GDM1 (cell line): ENCODE results near the gene GAN.

Experiments
- DNase-seq: peaks from one replicate; lab custom pipeline; 2025; lab: John Stamatoyannopoulos, UW

Gene GAN

DNA sequence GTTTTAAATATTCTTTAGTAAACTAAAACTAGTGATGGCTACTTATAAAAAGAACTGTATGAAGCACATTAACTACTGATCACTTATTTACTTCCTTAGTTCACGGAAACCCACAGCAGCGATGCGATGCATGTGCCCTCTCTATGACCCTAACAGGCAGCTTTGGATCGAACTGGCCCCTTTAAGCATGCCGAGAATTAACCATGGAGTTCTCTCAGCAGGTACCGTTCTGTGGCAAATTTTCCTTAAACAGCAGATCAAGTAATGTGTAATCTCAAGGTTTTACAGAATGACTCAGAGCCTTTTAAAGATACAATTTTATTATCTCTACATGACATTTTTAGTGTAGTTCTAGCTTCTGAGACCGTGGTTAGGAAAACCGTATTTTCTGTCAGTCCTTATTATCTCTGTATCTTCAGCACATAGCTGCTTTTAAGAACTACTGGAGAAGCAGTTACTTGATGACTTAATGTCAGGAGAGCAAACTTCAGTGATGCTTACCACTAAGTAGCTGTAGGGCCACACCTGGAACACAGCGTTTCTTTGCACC is 43.0 kb downstream of the GAN start:
- DNase-seq: no peak

DNA sequence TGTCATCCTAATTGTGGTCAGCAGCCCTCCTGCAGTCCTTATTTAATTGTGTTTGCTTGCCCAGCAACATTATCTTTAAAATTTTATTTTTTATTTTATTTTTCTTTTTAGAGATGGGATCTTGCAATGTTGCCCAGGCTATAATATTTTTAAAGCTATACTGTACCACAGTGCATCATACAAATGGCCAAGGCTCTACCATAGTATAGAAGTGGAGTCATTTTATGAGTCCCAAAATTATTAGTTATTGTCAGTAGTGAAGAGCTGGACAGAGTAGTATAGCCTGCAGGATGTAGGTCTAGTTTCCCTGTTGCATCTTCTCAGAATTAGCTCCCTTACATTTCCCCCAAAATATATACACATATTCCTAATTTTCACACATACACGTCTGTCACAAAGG is 44.1 kb downstream of the GAN start:
- no peak for DNase-seq

DNA sequence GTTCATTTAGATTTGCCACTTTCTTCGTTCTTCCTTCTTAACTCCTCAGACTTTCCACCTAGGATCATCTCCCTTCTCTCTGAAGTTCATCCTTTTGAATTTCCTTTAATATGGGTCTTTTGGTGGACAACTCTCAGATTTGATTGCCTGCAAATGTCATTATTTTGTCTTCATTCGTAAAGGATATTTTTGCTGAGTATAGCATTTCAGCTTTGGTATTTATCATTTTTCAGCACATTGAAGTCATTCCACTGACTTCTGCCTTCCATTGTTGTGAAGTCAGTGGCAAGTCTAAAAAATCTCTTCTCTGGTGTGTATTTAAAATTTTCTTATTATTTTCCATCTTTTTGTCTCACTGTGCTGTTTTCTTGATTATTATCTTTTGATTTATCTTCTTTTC is 45.4 kb downstream of the GAN start:
- DNase-seq: no peak

DNA sequence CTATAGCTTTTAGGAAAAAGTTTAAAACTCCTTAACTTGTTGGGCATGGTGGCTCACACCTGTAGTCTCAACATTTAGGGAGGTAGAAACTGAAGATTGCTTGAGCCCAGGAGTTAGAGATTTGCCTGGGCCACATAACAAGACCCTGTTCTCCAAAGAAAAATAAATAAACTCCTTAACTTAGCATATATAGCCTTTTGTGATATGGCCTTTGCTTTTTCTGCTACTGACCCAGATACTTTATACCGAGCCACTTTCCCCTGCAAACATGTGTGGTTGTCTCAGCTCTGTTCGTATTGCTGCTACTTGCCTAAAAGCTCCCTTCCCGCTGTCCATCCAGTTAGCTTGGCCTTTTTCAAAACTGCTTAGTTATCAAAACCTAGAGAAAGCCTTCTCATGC is 51.0 kb downstream of the GAN start:
- DNase-seq: no peak

DNA sequence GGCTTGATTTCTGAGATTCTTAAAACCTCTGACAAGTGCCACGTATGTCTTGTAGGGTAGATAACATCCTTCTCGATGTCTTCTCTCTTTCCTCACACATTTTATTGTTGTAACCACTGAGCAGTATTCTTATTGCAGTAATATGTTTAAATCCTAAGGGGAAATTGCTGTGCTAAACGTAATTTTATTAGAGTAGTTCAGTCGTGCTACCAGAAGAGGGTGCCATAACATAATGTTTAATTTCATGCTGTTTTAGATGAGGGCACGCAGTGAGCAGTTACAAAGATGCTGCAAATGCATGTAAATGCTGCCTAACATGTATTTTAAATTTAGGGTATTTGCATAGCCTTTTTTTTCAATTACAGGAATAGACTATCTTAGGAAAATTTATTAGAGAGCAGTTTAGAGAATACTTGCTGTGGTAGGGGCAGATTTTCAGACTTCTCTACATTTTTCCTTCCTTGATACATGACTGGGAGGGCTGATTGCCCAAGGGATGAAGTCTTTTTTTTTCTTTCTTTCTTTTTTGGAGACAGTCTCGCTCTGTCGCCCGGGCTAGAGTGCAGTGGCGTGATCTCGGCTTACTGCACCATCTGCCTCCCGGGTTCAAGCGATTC is 51.7 kb downstream of the GAN start:
- no peak for DNase-seq

DNA sequence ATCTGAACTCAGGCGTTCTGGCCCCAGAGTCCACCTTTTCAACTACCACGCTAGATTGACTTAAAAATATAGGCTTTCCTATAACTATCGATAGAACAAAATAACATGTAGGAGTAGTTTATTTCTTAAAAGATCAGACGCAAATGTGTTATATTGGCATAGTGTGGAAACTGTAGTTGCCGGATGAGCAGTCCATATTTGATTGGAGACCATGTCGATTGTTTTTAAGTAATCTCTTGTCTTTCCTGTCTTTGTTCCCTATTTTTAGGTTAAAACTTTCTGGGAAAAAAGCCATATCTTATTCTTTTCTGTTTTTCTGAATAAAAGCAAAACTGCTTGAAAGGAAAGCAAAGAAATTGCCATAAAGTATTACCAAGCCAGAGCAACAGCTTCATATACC is 53.1 kb downstream of the GAN start:
- DNase-seq: no peak

DNA sequence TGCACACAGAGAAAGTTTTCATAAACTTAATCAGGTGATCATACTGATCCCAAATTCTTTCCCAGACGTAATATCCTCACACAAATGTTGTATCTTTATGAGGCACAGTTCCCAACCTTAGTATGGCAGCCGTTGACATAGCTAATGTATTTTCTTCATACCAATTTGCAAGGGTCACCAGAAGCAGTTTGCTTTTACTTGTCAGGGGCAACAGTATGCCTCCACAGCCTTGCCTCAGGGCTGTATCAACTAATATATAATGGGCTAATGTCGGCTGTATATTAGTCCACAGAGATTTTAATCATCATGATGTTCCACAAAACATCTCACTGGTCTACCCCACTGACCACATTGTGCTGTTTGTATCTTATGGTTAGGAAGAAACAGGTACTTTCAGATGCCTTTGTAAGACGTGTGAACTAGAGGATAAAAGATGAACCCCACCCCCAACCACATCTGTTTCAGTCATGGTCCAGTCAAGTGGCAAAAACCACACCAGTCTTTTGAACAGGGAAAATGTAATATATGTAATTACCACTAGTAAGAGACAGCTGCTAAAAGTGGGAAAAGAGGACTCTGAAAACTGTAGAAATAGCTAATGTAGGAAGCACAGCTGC is 55.2 kb downstream of the GAN start:
- no peak for DNase-seq

DNA sequence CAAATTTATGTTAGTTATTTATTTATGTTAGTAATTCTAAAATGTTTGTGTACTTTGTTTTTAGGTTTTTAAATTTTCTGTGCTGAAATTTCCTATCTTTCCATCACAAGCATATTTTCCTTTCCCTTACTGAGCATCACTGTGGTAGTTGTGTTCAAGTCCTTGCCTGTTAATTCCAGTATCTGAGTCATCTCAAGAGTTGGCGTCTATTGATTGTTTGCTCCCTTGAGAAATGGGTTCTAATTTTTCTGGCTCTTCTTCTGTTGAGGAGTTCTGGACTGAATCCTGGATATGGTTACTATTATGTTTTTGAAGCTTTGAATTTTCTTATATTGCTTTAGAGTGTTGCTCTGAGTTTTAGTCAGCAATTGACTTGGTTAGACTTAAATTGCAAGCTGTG is 56.3 kb downstream of the GAN start:
- no peak for DNase-seq

DNA sequence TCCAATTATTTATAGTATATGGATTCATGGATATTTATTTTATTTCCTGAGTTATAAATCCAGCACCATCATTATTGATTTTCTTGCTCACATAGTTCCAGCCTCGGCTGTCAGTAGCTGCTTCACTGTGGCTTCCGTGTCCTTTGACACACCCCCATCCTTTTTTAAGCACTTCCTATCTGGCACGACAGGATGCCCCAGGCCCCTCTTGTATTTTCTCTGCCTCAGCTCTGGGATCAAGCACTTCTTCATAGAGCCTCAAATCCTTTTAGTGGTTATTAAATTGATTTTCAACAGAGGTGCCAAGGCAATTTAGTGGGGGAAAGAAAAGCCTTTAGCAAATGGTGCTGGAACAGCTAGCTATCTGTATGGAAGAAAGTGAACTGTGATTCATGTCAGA is 59.8 kb downstream of the GAN start:
- no peak for DNase-seq

DNA sequence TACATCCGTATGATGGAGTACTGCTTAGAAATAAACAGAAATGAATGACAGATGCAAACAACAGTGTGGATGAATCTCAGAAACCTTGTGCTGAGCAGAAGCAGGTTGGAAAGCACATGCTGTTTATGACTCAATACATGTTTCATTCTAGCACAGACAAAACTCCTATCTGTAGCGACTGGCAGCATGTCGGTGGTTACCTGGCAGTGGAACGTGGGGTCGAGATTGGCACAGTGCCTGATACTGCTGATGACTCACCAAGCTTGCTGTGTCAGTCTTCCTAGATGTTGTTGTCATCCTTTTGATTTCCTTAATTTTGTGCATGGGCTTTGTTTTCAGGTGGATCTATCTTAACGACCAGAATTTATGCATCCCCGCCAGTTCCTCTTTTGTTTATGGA is 62.1 kb downstream of the GAN start:
- no peak for DNase-seq

DNA sequence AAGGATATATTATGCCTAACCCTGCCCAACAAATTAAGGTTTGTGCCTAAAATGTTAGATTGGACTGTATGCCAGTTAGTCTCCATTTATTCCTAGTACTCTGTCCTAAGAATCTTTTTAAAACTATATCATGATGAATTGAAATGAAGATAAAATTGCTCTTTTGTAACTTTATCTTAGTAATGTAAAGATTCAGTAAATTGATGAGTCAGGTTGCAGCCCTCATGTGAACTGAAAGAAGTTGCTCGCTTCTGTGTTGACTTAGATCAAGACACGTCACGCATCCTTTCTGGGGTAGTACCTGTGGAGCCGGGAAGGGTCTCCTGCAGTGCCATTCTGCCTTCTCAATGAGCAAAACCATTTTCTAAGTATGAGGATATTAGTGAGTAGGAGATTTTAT is 63.3 kb downstream of the GAN start:
- DNase-seq: no peak

DNA sequence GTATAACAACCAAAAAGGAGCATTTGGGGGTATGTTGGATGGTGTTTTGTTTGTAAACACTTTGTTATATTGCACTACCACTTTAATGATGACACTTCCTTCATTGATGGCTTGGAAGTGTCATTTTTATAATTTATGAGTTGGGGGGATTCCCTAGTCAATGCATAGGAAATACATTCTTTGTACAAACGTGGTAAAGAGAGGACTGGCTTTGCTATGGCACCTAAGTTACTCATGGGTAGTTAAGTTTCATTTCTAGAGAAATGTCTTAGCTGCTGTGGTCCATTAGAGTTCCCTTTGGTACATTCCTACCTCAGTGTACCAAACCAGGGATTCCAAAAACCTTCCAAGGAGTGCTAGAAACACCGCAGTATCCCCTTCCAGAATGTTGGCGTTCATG is 66.2 kb downstream of the GAN start:
- no peak for DNase-seq

DNA sequence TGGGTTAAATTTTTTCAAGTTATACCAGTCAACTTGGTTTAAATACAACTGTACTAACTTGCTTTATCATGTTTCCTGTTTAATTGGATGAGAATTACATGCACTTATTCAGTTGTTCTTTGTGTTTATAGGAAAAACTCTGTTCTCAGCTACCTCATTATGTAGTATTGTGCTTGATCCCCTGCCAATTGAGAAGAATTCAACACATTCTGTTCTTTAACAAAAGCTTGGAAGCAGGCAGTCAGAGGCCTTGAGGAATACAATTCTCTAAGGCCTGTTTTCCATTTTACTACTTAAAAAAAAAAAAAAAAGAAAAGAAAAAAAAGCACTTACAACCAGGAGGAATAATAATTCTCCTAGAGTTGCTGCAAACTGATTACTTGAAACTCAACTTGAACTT is 69.2 kb downstream of the GAN start:
- no peak for DNase-seq

DNA sequence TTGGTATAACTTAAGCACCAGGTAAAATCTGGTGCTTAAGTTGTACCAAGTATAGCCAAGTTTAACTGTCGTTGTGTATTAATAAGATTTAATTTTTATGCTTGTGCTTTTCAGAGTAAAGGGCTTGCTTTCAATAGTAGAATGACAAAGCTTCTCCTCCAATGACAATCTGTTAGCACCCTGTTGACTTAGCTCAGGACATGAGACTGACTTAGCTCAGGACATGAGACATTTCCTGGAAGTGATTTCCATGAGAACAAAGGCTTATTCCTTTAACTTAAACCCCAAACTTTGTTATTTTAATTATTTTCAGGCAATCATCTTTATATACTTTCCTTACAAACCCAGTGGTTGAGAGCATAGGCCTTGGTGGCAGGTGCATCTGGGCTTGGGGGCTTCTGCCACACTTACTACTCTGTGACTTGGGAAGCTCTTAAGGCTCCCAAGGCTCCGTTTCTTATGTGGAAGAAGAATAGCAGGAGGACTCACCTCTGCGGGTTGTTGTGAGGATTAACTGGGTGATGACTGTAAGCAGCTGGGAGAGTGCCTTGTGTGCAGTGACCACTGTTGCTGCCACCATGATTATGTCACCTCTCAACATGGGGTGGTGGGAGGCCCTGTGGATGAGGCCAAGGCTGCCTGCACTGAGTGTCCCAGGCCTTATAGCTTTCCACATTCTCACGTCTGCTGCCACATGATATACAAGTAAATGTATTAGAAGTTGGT is 70.4 kb downstream of the GAN start:
- no peak for DNase-seq

DNA sequence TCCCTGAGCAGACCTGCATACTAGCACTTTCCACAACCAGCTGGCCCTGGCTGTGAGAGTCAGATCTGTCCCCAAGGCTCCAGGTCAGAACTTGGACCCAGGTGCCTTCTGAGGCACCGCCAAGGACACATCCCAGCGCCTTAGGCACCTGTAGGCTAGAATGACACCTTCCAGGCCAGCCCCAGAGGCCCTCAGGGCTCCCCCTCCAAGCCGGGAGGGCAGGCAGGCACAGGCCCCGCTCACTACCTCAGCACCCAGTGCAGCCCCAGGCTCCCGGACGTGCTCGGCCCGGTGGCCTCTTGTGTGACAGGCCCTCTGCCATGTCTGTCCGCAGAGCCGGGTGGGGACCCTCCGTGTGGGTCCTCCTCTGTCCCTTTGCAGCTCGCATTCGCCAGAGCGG is 73.6 kb downstream of the GAN start:
- DNase-seq: no peak

DNA sequence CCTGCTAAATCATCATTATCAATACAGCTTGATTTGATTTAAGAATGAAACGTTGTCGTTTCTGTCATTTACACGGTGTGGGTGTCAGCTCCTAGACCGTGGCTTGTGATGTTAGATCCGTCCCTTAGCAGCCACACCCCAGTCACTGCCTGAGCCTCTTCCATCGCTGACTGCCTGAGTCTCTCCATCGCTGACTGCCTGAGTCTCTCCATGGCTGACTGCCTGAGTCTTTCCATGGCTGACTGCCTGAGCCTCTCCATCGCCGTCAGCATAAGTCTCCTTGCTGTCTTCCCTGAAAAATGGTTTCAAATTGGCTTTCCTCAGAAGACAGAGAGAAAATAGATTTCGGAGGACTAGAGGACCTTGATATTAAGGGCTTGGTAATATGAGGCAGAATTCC is 76.1 kb downstream of the GAN start:
- no peak for DNase-seq

DNA sequence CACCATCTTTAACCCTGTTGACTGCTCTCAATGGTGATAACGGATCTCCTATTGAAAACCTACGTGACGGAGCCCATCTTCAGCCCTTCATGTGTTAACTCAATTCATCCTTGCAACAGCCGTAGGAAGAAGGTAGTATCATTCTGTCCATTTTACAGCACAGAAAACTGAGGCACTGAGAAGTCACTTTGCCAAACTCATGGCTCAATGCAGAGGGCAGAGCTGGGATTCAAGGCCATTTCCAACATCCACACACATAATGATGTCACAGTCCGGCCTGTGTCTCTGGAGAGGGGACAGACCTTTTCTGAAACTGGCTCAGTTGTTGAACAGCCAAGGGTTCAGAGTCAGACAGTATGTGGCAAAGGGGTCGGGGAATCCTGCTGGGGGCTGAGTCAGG is 77.2 kb downstream of the GAN start:
- no peak for DNase-seq

DNA sequence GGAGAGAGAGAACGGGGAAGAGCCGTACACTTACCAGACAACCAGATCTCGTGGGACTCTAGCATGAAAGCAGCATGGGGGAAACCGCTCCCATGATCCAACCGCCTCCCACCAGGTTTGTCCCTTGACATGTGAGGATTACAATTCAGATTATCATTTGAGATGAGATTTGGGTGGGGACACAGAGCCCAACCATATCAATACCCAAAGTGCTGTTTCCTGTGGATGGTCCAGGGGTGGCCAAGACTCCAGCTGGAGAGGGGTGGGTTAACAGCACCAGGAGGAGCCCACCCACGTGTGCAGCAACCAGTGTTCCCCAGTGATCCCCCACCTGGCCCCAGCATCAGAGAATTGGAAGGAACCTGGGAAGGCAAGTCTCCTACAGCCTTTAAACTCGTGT is 79.7 kb downstream of the GAN start:
- no peak for DNase-seq

DNA sequence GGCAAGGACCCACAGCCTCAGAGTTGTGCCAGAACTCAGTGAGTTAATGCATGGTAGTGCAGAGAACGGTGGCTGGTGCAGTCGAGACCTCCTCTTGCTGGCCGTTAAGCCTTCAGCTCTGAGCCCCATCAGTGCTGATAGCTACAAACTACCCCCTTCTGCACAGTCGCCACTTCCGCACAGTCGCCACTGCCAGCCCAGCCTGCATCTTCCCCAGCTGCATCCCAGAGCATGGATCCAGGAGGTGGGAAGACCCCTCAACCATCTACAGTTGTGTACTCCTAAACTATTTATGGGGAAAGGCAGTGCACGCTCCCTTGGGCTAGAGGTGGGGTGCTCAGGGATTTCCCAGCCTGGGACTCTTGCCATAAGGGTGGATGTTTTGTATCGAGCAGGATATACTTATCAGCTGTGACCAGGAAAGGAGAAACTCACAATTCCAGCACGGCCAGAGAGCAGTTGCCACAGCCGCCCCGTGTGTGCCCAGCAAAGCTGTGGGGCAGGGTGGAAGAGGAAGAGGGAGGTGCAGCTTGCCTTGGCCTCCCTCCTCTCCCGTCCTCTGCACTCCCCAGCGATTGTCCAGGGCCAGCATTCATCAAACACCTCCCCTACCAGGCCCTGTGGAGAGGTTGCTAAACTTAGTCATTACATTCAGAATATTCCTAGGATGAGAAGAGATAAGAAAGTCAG is 80.3 kb downstream of the GAN start:
- no peak for DNase-seq

DNA sequence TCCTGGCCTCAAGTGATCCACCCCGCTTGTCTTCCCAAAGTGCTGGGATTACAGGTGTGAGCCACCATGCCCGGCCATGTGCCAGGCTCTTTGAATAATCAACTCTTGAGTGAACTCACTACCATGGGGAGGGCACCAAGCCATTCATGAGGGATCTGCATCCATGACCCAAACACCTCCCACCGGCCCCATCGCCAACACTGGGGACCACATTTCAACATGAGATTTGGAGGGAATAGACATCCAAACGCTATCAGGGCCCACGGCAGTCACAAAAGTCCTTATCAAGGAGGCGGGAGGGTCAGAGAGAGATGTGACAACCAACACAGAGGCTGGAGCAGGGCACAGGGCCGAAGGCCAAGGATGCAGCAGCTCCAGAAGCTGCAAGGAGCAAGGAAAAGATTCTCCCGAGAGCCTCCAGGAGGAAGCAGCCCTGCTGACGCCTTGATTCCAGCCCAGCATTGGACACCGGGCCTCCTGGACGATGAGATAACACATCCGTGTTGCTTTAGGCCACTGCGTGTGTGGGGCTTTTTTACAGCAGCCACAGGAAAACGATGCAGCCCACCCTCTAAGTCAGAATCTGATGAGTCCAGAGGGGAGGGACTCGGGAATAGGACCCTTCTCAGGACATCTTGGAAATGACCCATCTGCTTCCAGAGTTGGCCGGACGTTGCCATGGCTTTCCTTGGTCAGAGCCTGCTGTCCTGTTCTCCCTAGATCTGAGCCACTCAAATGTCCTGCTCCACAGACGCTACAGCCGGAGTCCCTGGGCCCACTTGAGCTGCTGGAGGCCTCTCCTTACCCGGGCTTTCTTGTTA is 82.5 kb downstream of the GAN start:
- DNase-seq: no peak

DNA sequence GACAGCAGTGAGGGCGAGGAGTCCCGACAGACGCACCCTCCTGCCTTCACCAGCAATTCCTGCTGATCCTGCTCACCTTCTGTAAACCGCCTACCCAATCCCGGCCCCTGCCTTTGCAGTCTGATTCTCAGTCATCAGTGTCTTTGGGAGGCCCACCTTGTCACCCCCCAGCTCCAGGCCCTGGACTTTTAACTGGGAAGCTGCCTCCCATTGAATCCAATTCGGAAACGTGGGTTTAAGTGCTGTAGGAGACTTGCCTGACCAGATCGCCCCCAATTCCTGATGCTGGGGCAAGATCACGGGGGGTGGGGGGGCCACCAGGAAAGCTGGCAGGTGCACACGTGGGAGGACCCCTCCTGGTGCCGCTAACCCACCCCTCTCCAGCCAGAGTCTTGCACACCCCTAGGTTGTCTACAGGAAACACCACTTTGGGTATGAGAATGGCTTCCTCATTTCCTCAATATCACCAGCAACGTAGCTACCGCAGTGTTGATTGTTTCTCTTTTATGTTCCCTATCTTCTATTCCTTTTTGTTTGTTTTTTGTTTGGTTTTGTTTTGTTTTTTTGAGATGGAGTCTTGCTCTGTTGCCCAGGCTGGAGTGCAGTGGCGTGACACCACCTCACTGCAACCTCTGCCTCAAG is 83.2 kb downstream of the GAN start:
- DNase-seq: no peak

DNA sequence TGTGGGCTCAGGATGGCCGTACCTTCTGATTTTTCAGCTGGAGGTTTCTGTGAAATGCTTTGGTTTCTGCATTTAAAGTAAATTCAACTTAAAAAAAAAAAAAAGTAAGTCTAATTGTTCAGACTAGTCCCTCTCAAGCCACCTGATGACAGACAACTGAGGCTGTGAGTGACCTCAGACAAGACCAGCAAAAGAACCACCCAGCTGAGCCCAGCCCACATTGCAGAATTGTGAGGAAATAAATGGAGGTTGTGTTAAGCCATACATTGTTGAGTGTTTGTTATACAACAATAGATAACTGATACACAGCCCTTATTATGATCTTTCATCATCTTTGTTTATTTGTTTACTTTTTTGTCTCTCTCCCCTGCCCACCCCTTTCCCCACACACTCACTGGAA is 85.1 kb downstream of the GAN start:
- no peak for DNase-seq
